K562 (cell line): Measurements from ENCODE around the gene CBLC. TPM values are rescaled to one million over a fixed set of nuclear protein-coding genes. Genes with fewer than 3 reads are reported as not detected.

Experiments used
- ERF ChIP-seq: fragments of 450-650 bp; formaldehyde crosslinking; IDR thresholded peaks from 2 replicates; pipeline ENCODE4 v1.4.0; 2020; ENCODE audit warnings: mild to moderate bottlenecking, mixed read lengths
- ESRRA ChIP-seq: fragments of 450-650 bp; IDR thresholded peaks from 2 replicates; pipeline ENCODE4 v1.6.1; 2014; ENCODE audit warnings: low read depth, mild to moderate bottlenecking, moderate library complexity, borderline replicate concordance
- HDGF ChIP-seq: fragments of 450-650 bp; IDR thresholded peaks from 2 replicates; pipeline ENCODE4 v1.6.1; 2016
- MAFK ChIP-seq: IDR thresholded peaks from 2 replicates; pipeline ENCODE4 v1.6.1; 2011; ENCODE audit warnings: low read length, improper control_type of control experiment
- MBD2 ChIP-seq: sonication (generic); IDR thresholded peaks from 2 replicates; pipeline ENCODE4 v1.6.1; 2016; ENCODE audit warnings: low read depth, borderline replicate concordance
- MTA2 ChIP-seq: fragments of 450-650 bp; IDR thresholded peaks from 2 replicates; pipeline ENCODE4 v1.6.1; 2016; ENCODE audit warnings: low read depth
- POLR2B ChIP-seq: fragments of 450-650 bp; IDR thresholded peaks from 2 replicates; pipeline ENCODE4 v1.6.1; 2018; ENCODE audit warnings: low read depth; ENCODE audit not compliant: partially characterized antibody
- POLR3A ChIP-seq: IDR thresholded peaks from 2 replicates; pipeline ENCODE4 v1.6.1; 2011; ENCODE audit warnings: borderline replicate concordance, mild to moderate bottlenecking, moderate library complexity; ENCODE audit not compliant: insufficient read length, insufficient read depth; ENCODE audit errors: extremely low read depth
- ZNF197 ChIP-seq: fragments of 200-800 bp; sonication (Bioruptor generic); IDR thresholded peaks from 2 replicates; pipeline ENCODE4 v1.6.1; 2016; ENCODE audit warnings: low read depth, missing genetic modification characterization, missing compliant biosample characterization
- ZNF507 ChIP-seq: conservative IDR thresholded peaks from 2 replicates; pipeline ENCODE4 v1.6.1; 2017; ENCODE audit warnings: missing genetic modification characterization, missing compliant biosample characterization
- polyA plus RNA-seq, 8 experiments: library from polyadenylated mRNA; depleted of rRNA in 4 of 8; stranded (reverse) in 5 of 8; unstranded in 3 of 8; fragments of >200 nt; fragmentation: Nextera tagmentation in 2 of 8; fragmentation: Illumina TruSeq in 1 of 8; extraction: Ambion mirVana in 2 of 8; extraction: Trizol in 1 of 8; gene quantifications; 2 replicates each; pipeline versions ENCODE4 v1.2.1 to v1.2.3, GENCODE V29; 2011 to 2014; ENCODE audit warnings: inconsistent platforms in 1 of 8, missing spikeins in 1 of 8
- total RNA-seq, 7 experiments: library from RNA; depleted of rRNA in 6 of 7; stranded (reverse); fragments of >200 nt in 6 of 7; fragmentation: Illumina TruSeq in 2 of 7; extraction: Trizol in 2 of 7; gene quantifications; 2 replicates each; pipeline versions ENCODE4 v1.2.1 to v1.2.3, GENCODE V29; 2011 to 2021; ENCODE audit warnings: low replicate concordance in 1 of 7
- TF ChIP-seq, protein P1 (sequence below): fragments of 250-450 bp; sonication (Bioruptor Pico); IDR thresholded peaks from 2 replicates; pipeline ENCODE4 v1.4.0; 2020
- TF ChIP-seq, protein P2 (sequence below): fragments of 450-650 bp; IDR thresholded peaks from 2 replicates; pipeline ENCODE4 v1.6.1; 2016; ENCODE audit warnings: antibody characterized with exemption
- TF ChIP-seq, protein P3 (sequence below): IDR thresholded peaks from 3 replicates; pipeline ENCODE4 v1.6.1; 2011; ENCODE audit warnings: borderline replicate concordance, mild to moderate bottlenecking, moderate library complexity; ENCODE audit not compliant: insufficient read length; ENCODE audit errors: extremely low read depth
- TF ChIP-seq, protein P4 (sequence below): sonication (generic); formaldehyde crosslinking; IDR thresholded peaks from 2 replicates; pipeline ENCODE4 v1.8.0; 2022; ENCODE audit warnings: missing genetic modification reagents, mild to moderate bottlenecking, borderline replicate concordance
- TF ChIP-seq, protein P5 (sequence below): sonication (generic); formaldehyde crosslinking; IDR thresholded peaks from 2 replicates; pipeline ENCODE4 v1.8.1; 2023; ENCODE audit warnings: mild to moderate bottlenecking, missing genetic modification reagents, moderate library complexity

The CBLC gene
- total and polyA plus RNA-seq, 9 of the 15 experiments (the other 6 are each of a cell fraction or from before 2014, with no cell fraction given) = 0.09 TPM; not detected in 8

DNA sequence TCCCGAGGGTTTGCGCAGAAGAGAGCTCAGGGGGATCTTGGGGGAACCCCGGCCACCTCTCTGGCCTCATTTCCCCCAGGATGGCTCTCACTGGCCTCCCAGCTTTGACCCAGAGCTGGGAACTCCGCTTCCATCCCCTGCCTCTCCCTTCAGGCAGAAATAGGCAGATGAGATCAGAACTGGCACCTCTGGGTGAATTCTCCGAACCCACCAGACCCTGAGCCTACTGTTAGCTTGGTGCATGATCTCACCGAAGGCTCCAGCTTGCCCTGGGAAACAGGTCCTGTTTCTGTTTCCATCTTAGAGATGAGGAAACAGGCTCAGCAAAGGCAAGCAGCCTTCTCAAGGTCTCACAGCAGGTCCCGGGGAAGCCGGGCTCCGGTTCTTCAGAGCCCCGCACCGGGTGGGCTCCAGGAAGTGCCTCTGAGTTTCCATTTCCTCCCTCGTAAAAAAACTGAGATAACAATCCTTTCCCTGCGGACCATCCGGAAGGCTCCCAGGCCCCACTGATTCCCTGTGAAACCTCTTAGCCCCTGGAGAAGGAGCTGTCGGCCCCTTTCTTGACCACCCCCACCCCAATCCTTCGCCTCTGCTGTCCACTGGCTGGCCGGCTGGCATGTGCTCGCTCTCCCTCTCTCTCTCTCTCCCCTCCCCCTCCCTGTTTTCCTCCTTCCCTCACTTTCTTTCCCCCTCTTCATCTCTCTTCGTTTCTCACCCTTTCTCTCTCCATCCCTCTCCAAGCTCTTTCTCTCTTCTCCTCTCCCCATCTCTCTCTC, 70.5 kb downstream of the CBLC start (continued):
- TF ChIP-seq, protein P1, sequence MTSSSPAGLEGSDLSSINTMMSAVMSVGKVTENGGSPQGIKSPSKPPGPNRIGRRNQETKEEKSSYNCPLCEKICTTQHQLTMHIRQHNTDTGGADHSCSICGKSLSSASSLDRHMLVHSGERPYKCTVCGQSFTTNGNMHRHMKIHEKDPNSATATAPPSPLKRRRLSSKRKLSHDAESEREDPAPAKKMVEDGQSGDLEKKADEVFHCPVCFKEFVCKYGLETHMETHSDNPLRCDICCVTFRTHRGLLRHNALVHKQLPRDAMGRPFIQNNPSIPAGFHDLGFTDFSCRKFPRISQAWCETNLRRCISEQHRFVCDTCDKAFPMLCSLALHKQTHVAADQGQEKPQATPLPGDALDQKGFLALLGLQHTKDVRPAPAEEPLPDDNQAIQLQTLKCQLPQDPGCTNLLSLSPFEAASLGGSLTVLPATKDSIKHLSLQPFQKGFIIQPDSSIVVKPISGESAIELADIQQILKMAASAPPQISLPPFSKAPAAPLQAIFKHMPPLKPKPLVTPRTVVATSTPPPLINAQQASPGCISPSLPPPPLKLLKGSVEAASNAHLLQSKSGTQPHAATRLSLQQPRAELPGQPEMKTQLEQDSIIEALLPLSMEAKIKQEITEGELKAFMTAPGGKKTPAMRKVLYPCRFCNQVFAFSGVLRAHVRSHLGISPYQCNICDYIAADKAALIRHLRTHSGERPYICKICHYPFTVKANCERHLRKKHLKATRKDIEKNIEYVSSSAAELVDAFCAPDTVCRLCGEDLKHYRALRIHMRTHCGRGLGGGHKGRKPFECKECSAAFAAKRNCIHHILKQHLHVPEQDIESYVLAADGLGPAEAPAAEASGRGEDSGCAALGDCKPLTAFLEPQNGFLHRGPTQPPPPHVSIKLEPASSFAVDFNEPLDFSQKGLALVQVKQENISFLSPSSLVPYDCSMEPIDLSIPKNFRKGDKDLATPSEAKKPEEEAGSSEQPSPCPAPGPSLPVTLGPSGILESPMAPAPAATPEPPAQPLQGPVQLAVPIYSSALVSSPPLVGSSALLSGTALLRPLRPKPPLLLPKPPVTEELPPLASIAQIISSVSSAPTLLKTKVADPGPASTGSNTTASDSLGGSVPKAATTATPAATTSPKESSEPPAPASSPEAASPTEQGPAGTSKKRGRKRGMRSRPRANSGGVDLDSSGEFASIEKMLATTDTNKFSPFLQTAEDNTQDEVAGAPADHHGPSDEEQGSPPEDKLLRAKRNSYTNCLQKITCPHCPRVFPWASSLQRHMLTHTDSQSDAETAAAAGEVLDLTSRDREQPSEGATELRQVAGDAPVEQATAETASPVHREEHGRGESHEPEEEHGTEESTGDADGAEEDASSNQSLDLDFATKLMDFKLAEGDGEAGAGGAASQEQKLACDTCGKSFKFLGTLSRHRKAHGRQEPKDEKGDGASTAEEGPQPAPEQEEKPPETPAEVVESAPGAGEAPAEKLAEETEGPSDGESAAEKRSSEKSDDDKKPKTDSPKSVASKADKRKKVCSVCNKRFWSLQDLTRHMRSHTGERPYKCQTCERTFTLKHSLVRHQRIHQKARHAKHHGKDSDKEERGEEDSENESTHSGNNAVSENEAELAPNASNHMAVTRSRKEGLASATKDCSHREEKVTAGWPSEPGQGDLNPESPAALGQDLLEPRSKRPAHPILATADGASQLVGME = no peak
- TF ChIP-seq, protein P2, sequence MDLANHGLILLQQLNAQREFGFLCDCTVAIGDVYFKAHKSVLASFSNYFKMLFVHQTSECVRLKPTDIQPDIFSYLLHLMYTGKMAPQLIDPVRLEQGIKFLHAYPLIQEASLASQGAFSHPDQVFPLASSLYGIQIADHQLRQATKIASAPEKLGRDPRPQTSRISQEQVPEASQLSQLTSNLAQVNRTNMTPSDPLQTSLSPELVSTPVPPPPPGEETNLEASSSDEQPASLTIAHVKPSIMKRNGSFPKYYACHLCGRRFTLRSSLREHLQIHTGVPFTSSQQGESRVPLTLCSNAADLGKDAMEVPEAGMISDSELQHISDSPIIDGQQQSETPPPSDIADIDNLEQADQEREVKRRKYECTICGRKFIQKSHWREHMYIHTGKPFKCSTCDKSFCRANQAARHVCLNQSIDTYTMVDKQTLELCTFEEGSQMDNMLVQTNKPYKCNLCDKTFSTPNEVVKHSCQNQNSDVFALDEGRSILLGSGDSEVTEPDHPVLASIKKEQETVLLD = peak; percentile 52; the same call in 1 of the 2 replicates
- no peak for TF ChIP-seq ZNF197 (CRISPR knock-in tag)
- TF ChIP-seq POLR2B = no peak
- TF ChIP-seq MAFK = no peak
- TF ChIP-seq, protein P3, sequence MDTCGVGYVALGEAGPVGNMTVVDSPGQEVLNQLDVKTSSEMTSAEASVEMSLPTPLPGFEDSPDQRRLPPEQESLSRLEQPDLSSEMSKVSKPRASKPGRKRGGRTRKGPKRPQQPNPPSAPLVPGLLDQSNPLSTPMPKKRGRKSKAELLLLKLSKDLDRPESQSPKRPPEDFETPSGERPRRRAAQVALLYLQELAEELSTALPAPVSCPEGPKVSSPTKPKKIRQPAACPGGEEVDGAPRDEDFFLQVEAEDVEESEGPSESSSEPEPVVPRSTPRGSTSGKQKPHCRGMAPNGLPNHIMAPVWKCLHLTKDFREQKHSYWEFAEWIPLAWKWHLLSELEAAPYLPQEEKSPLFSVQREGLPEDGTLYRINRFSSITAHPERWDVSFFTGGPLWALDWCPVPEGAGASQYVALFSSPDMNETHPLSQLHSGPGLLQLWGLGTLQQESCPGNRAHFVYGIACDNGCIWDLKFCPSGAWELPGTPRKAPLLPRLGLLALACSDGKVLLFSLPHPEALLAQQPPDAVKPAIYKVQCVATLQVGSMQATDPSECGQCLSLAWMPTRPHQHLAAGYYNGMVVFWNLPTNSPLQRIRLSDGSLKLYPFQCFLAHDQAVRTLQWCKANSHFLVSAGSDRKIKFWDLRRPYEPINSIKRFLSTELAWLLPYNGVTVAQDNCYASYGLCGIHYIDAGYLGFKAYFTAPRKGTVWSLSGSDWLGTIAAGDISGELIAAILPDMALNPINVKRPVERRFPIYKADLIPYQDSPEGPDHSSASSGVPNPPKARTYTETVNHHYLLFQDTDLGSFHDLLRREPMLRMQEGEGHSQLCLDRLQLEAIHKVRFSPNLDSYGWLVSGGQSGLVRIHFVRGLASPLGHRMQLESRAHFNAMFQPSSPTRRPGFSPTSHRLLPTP = no peak
- no peak for TF ChIP-seq ZNF507 (tag)
- TF ChIP-seq ESRRA = no peak
- no peak for TF ChIP-seq HDGF
- TF ChIP-seq MTA2 = no peak
- no peak for TF ChIP-seq MBD2
- TF ChIP-seq, protein P4, sequence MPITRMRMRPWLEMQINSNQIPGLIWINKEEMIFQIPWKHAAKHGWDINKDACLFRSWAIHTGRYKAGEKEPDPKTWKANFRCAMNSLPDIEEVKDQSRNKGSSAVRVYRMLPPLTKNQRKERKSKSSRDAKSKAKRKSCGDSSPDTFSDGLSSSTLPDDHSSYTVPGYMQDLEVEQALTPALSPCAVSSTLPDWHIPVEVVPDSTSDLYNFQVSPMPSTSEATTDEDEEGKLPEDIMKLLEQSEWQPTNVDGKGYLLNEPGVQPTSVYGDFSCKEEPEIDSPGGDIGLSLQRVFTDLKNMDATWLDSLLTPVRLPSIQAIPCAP = no peak
- TF ChIP-seq, protein P5, sequence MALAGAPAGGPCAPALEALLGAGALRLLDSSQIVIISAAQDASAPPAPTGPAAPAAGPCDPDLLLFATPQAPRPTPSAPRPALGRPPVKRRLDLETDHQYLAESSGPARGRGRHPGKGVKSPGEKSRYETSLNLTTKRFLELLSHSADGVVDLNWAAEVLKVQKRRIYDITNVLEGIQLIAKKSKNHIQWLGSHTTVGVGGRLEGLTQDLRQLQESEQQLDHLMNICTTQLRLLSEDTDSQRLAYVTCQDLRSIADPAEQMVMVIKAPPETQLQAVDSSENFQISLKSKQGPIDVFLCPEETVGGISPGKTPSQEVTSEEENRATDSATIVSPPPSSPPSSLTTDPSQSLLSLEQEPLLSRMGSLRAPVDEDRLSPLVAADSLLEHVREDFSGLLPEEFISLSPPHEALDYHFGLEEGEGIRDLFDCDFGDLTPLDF (CRISPR knock-in tag) = 0 out of 2 replicates have a peak, but pooled peaks have one; percentile 55
- no peak for TF ChIP-seq POLR3A
- TF ChIP-seq ERF (CRISPR knock-in tag) = no peak
